ENCODE data around the gene FYTTD1.

The FYTTD1 gene

DNA sequence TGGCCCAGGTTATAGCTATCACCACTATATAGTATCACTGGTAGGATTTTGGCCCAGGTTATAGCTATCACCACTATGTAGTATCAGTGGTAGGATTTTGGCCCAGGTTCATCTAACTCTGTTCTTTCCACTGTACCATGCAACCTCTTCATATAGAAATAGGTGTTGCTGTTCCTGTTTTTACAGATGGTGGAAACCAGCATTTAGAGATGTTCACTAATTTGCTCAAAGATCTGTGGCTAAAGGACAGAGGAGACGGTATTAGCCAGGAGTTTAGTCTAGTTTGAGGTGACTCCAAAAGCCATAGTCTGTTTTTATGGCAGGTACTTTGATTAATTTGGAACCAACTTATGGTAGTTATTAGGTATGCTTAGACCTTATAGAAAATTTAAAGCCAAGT lies 44.4 kb downstream of the FYTTD1 start:
- DNase-seq = no peak

DNA sequence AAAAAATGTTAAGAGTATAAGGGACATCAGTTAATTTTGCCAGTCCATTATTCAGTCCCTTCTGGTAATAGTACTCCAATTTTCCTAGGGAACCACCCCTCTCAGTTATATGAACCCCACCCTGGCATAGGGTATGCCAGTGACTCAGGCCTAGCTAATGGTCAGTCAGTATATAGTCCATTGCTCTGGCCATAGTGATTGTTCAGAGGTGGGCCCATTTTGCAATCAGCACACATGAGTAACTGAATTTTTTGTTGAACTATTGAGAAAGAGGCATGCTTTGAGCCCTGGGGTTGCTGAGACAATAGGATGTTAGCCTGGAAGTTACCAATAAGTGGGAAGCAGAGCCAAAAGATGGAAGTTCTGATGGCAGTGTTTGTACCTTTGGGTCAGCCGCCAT lies 45.5 kb downstream of the FYTTD1 start:
- DNase-seq = no peak

DNA sequence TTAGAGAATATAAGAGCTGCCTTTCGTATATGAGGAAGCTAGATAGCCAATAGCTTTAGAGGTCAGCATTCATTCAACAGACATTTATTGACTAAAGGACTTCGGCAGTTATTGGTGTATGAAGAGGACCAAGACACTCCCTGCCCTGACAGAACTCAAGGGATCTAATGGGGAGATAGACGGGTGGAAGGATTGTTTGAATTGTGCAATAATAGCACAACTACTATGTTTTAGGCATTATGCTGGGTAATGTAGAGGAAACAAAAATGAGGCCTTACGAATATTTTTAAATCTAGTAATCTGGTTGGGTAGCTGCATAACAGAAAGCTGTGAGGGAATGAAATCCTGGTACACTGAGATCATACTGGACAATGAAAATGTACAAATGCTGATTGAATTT lies 46.4 kb downstream of the FYTTD1 start:
- no peak for DNase-seq

DNA sequence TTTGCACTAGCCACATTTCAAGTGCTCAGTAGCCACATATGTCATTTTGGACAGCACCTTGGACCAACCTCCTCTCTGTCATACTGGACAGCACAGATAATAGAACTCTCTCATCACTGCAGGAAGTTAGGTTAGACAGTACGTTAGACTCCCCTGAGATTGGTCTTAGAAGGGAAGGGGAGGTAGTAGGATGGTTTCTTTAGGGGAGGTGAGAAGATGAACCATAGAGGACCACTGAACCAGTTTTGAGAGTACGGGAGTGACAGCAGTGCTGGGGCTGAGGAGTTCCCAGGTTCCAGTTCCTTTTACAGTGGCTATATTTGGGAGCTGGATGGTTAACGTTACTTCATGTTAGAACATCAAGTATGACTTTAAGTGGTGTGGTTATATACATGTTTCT lies 49.2 kb downstream of the FYTTD1 start:
- no peak for DNase-seq

DNA sequence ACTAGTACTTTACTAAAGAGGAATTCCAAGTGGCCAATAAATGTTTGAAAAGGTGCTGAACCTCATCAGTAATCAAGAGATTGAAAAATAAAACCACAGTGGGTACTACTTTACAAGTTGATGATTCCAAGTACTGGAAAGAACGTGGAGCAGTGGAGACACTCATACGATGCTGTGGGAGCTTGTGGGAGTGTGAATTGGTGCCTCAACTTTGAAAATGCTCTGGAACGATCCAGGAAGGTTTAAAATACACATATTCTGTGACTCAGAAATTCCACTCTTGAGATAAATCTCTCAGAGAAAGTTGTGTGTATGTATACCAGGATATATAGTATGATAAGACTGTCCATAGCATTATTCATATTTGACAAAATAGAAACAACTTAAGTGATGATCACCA lies 50.7 kb downstream of the FYTTD1 start:
- no peak for DNase-seq

DNA sequence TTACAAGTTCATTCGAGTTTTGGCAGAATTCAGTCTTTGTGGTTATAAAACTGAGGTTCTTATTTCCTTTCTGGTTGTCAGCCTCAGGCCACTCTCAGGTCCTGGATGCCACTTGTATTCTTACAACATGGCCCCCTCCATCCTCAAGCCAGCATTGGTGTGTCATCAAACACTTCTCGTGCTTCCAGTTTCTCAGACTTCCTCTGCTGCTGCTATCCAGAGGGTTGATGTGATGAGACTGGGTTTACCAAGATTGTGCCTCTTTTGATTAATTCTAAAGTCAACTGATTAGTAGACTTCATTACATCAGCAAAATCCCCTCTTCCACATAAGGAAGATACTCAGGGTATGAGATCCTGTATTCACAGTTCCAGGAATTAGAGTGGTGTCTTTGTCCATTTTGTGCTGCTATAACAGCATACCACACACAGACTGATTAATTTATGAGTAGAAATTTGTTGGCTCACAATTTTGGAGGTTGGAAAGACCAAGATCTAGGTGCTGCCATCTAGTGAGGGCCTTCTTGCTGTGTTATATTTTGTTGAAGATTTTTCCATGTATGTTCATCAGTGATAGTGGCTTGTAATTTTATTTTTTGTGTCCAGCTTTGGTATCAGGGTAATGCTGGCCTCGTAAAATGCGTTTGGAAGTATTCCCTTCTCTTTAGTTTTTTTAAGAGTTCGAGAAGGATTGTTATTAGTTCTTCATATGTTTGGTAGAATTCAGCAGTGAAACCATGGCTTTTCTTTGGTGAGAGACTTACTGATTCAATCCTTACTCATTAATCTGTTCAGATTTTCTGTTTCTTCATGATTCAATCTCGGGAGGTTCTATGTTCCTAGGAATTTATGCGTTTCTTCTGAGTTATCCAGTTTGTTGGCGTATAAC lies 52.5 kb downstream of the FYTTD1 start:
- peak; percentile 53 for DNase-seq

DNA sequence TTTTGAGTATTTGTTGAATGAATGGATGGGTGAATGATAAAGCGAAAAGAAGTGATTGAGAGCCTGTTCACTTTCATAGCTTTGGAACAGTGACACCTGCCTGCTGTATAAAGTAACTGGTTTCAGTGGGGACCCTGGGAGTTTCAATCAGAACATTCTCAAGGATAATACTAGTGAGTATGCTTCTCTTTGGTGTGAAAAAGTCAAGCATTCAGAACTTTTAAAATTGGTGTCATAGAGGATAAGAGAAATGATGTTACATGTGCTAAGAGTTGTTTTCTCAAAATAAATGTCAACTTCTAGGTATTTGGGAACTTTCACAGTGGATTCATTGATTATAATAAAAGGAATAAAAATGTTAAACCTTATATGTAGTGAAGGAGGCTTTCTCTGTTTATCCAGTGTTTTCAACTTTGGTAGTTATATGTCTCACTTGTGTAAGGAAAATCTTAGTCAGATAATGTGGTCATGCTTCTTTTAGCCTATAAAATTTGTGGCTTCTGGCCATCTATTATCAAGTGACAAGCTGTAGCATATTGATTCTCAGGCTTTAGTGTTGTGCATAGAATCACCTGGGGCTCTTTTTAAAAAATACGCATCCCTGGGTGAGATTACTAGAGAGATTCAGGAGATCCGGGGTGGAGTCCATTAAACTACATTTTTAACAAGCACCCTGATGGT lies 53.2 kb downstream of the FYTTD1 start:
- peak; percentile 15 for DNase-seq

- DNase-seq = no peak
Observed at GRCh38 chr3:197804511-197804910, 54.8 kb downstream of the FYTTD1 start.

- DNase-seq = no peak
Observed at GRCh38 chr3:197807969-197808587, 58.4 kb downstream of the FYTTD1 start.

- no peak for DNase-seq
Observed at GRCh38 chr3:197809356-197810020, 59.8 kb downstream of the FYTTD1 start.

DNA sequence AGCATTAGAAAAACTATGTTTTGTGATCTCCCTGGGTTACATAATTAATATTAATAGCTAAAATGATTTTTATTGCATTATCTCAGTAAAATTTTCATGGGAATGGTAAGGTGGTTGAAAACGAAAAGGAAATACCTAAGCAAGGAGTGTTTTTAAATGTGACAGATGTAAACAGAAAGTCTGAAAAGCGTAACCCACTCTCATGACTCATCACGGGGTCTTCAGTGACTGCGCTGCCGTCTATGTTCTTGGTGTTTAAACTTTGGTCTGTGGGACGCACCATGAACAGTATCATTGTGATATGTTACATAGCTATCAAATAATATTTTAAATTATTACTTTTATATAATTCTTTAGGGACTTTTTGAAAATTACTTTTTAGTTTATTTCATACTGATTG lies 61.2 kb downstream of the FYTTD1 start:
- no peak for DNase-seq

- DNase-seq = no peak
Observed at GRCh38 chr3:197811343-197811742, 61.7 kb downstream of the FYTTD1 start.

DNA sequence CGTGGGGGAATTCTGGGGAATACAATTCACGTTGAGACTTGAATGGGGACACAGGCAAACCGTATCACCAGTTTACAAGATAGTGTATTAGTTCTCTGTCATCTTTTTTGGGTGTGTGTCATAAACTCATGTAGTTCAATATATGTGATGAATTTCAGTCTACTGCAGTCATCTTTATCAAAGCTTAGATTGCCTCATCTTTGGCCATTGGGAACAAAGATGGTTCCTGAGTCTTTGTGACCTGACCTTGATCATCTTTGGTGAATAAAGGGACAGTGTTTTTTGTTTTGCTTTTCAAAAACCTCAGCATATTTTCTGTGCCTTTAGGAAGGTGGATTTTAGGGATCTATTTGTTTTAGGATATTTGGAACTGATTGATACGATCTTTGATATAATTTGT lies 64.7 kb downstream of the FYTTD1 start:
- no peak for DNase-seq

DNA sequence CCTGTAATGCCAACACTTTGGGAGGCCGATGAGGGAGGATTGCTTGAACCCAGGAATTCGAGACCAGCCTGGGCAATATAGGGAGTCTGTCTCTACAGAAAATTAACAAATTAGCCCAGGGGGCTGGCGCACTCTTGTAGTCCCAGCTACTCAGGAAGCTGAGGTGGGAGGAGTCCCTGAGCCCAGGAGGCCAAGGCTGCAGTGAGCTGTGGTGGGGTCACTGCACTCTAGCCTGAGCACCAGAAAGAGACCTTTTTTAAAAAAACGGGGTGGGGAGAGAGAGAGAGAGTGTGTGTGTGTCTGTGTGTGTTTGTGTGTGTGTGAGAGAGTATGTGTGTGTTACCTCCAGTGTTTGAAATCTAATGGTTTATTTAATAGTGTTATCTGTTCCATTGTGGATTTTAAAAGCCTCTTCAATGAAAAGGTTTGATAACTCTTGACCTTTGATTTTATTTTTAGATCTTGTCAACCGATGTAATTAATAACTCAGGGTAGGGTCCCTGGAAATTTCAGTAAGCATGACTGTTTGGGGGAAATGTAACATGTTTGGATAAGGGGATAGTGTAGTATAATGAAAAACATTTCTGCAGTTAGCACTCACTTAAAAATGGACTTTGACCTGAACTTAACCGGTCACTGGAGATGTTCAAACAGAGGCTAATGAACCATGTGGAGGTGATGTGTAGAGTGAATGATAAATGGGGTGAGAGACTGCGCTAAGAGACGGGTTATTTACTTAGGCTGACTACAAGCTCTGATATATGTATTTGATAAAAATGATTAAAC lies 71.1 kb downstream of the FYTTD1 start:
- no peak for DNase-seq

DNA sequence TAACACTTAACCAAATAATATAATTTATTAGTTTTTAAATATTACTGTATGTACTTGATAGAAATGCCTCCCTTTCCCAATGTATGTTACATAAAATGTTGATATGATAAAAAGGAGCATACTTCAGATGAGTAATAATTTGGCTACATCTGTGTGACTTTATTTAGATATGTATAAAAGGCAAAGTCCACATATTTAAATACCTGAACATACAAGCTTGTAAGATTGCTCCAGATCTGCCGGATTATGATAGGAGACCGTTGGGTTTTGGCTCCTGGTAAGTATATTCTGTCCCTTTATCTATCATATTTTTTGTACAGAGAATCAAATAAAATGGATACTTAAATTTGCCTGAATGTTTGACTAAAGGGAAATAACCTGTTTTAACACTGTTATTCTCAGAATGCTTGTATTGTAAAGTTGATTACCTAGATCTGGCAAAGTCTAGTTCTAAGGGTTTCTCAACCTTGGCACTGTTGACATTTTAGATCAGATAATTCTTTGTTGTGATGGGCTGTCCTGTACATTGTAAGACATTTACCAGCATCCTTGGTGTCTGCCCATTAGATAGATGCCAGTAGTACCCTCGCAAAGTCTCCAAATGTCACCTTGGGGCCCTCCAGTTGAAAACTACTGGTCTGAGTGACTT lies 79.8 kb downstream of the FYTTD1 start:
- DNase-seq = no peak

GRCh38 chr3:197830308-197830966 lies 80.8 kb downstream of the FYTTD1 start:
- DNase-seq = no peak

- DNase-seq = no peak
Observed at GRCh38 chr3:197830967-197831313, 81.3 kb downstream of the FYTTD1 start.

GRCh38 chr3:197833930-197834715 lies 84.4 kb downstream of the FYTTD1 start:
- no peak for DNase-seq

DNA sequence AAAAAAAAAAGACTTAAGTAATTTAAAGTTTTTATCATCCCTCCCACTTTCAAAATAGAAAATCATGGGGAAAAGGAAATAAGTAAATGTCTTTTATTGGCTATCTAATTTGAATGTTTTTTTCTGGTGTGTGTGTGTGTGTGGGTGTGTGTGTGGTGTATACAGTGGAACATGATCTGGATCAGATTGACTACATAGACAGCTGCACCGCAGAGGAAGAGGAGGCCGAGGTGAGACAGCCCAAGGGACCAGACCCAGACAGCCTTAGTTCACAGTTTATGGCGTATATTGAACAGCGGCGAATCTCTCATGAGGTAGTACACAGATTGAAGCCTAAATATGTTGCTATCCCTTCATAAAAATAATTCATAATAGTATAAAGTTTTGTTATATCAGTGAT lies 85.8 kb downstream of the FYTTD1 start:
- DNase-seq = no peak

DNA sequence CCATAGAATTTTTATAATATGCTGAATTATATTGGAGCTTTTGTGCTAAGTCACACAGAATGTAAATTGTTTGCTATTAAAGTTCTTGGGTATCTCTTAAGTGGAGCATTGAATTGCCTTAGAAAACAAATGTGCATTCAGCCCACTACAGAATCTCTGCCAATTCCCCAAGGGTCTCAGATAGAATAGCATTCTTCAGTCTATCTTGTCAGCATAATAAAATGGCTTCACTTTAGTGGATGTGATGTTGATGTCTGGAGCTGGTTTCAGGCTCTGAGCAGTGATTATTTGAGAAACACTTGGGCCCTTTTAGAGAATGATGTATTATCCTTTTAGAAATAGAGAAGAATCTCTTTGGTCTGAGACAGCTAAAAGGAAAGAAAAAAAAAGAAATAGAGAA lies 86.6 kb downstream of the FYTTD1 start:
- no peak for DNase-seq

Measured in CD4-positive, alpha-beta T cell treated with Interleukin-17A for 1 hour (primary cell).